ENCODE data around the gene SRF. TPM values are rescaled to one million over a fixed set of nuclear protein-coding genes. Genes with fewer than 3 reads are reported as not detected.

The SRF gene
- total RNA-seq, 1 donor from 2014 or later: 31.3 TPM

DNA sequence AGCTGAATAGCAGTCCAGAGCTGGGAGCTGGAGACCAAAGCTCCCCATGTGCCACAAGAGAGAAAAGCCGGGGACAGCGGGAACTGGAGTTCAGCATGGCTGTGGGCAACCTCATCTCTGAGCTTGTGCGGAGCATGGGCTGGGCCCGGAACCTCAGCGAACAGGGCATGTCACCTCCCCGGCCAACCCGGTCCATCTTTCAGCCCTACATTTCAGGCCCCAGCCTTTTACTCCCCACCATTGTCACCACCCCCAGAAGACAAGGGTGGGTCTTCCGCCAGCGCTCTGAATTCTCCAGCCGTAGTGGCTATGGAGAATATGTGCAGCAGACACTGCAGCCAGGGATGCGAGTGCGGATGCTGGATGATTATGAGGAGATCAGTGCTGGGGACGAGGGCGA, 14.9 kb downstream of the SRF start:
- peak overlapping the region; percentile 3 for H3K27ac Mint-ChIP-seq (ENCODE audit: unreplicated experiment)
- peaks cover 11% of the 10 kb centered on the region for H3K27me3 Mint-ChIP-seq (ENCODE audit: unreplicated experiment)
- H3K36me3 Mint-ChIP-seq (ENCODE audit: low read depth, unreplicated experiment): peaks cover 32% of the 10 kb centered on the region
- H3K4me3 Mint-ChIP-seq (ENCODE audit: unreplicated experiment): no peak overlapping the region
- DNase-seq (ENCODE audit: low spot score): no peak
- H3K9me3 Mint-ChIP-seq (ENCODE audit: unreplicated experiment): no peaks in the 10 kb centered on the region
- TF ChIP-seq, protein P1, sequence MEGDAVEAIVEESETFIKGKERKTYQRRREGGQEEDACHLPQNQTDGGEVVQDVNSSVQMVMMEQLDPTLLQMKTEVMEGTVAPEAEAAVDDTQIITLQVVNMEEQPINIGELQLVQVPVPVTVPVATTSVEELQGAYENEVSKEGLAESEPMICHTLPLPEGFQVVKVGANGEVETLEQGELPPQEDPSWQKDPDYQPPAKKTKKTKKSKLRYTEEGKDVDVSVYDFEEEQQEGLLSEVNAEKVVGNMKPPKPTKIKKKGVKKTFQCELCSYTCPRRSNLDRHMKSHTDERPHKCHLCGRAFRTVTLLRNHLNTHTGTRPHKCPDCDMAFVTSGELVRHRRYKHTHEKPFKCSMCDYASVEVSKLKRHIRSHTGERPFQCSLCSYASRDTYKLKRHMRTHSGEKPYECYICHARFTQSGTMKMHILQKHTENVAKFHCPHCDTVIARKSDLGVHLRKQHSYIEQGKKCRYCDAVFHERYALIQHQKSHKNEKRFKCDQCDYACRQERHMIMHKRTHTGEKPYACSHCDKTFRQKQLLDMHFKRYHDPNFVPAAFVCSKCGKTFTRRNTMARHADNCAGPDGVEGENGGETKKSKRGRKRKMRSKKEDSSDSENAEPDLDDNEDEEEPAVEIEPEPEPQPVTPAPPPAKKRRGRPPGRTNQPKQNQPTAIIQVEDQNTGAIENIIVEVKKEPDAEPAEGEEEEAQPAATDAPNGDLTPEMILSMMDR (IDR thresholded peaks at IDR 0.05; ENCODE audit: unreplicated experiment): no peak
- H3K4me1 Mint-ChIP-seq (ENCODE audit: unreplicated experiment): peaks cover 27% of the 10 kb centered on the region

DNA sequence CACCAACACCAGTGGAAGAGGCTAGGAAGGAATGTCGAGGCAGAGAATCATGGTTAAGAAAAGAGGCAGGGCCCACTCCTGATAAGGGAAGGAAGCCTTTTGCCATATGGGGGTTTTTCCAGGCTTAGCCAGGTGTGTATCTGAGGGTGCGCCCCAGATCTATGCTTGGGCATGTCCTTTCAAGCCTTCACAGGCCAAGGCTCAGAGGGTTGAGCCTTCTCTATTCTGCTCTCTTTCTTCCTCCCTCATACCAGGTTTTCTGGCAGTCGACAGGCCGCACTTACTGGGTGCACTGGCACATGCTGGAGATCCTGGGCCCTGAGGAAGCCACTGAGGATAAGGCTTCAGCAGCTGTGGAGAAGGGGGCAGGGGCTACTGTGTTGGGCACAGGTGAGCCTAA, 15.6 kb downstream of the SRF start:
- H3K27me3 Mint-ChIP-seq (ENCODE audit: unreplicated experiment): peaks cover 7% of the 10 kb centered on the region
- H3K4me3 Mint-ChIP-seq (ENCODE audit: unreplicated experiment): peak overlapping the region; percentile 74
- H3K9me3 Mint-ChIP-seq (ENCODE audit: unreplicated experiment): no peaks in the 10 kb centered on the region
- TF ChIP-seq, protein P1 (IDR thresholded peaks at IDR 0.05; ENCODE audit: unreplicated experiment): no peak
- peak overlapping the region; percentile 3 for H3K27ac Mint-ChIP-seq (ENCODE audit: unreplicated experiment)
- H3K36me3 Mint-ChIP-seq (ENCODE audit: low read depth, unreplicated experiment): peaks cover 25% of the 10 kb centered on the region
- no peak for DNase-seq (ENCODE audit: low spot score)
- peaks cover 20% of the 10 kb centered on the region for H3K4me1 Mint-ChIP-seq (ENCODE audit: unreplicated experiment)

DNA sequence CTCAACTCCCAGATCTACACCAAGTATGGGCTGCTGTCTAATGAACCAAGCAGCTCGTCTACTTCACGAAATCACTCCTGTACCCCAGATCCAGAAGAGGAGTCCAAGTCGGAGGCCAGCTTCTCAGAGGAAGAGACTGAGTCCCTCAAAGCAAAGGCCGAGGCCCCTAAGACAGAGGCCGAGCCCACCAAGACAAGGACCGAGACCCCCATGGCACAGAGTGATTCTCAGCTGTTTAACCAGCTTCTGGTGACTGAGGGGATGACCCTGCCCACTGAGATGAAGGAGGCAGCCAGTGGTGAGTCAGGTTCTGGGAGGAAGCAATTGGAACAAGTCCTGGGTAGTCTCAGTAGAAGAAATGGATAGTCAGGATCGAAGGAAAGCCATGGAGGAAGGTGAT, 16.8 kb downstream of the SRF start:
- TF ChIP-seq, protein P1 (IDR thresholded peaks at IDR 0.05; ENCODE audit: unreplicated experiment): no peak
- H3K36me3 Mint-ChIP-seq (ENCODE audit: low read depth, unreplicated experiment): peaks cover 24% of the 10 kb centered on the region
- peaks cover 14% of the 10 kb centered on the region for H3K4me1 Mint-ChIP-seq (ENCODE audit: unreplicated experiment)
- no peak overlapping the region for H3K4me3 Mint-ChIP-seq (ENCODE audit: unreplicated experiment)
- no peak overlapping the region for H3K27ac Mint-ChIP-seq (ENCODE audit: unreplicated experiment)
- H3K9me3 Mint-ChIP-seq (ENCODE audit: unreplicated experiment): no peaks in the 10 kb centered on the region
- DNase-seq (ENCODE audit: low spot score): no peak
- peaks cover 5% of the 10 kb centered on the region for H3K27me3 Mint-ChIP-seq (ENCODE audit: unreplicated experiment)

DNA sequence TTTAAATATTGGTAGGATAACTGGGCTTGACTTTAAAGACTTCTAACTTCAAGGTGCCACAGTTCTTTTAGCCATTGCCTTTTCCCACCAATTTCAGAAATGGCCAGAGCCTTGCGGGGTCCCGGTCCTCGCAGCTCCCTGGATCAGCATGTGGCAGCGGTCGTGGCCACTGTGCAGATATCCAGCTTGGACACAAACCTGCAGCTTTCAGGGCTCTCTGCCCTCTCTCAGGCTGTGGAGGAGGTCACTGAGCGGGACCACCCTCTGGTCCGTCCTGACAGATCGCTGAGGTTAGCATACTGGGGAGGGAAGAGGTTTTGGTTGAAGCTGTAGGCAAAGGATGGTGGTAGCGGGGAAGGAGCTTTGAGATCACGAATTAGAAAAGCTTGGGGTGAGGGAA, 17.4 kb downstream of the SRF start:
- H3K27me3 Mint-ChIP-seq (ENCODE audit: unreplicated experiment): peaks cover 5% of the 10 kb centered on the region
- TF ChIP-seq, protein P1 (IDR thresholded peaks at IDR 0.05; ENCODE audit: unreplicated experiment): no peak

DNA sequence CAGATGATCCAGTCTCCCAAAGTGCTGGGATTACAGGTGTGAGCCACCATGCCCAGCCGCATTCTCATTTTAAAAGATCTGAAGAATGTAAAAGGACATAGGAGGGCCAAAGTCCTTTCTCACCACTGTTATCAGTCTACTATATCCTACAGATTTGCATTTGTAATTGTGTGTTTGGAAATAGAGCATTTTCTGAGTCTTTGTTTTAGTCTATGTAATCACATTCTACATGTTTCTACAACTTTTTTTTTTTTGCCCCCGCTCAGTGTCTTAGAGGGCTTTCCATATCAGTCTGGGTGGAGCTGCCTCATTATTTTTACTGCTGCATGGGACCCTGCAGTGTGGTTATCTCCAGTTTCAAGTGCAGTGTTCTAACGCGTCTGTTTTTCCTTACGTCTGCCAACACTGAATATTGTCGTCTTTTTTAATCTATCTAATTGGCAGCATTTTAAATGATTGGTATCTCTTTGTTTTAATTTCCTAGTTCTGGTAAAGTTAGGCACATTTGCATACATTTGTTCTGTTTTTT, 18.8 kb downstream of the SRF start:
- H3K9me3 Mint-ChIP-seq (ENCODE audit: unreplicated experiment): no peaks in the 10 kb centered on the region
- H3K27me3 Mint-ChIP-seq (ENCODE audit: unreplicated experiment): peaks cover 5% of the 10 kb centered on the region
- TF ChIP-seq, protein P1 (IDR thresholded peaks at IDR 0.05; ENCODE audit: unreplicated experiment): no peak
- H3K27ac Mint-ChIP-seq (ENCODE audit: unreplicated experiment): no peak overlapping the region
- peaks cover 28% of the 10 kb centered on the region for H3K36me3 Mint-ChIP-seq (ENCODE audit: low read depth, unreplicated experiment)
- H3K4me1 Mint-ChIP-seq (ENCODE audit: unreplicated experiment): no peaks in the 10 kb centered on the region
- DNase-seq (ENCODE audit: low spot score): no peak
- H3K4me3 Mint-ChIP-seq (ENCODE audit: unreplicated experiment): no peak overlapping the region

More for the DNA sequence above, 17.4 kb downstream of the SRF start:
- no peak overlapping the region for H3K4me3 Mint-ChIP-seq (ENCODE audit: unreplicated experiment)
- no peak for DNase-seq (ENCODE audit: low spot score)
- peaks cover 30% of the 10 kb centered on the region for H3K36me3 Mint-ChIP-seq (ENCODE audit: low read depth, unreplicated experiment)
- H3K4me1 Mint-ChIP-seq (ENCODE audit: unreplicated experiment): peaks cover 8% of the 10 kb centered on the region
- H3K27ac Mint-ChIP-seq (ENCODE audit: unreplicated experiment): no peak overlapping the region
- H3K9me3 Mint-ChIP-seq (ENCODE audit: unreplicated experiment): no peaks in the 10 kb centered on the region

Data from endothelial cell (in vitro differentiated cells).